ENCODE results near the gene RNF144A.

RNF144A gene

DNA sequence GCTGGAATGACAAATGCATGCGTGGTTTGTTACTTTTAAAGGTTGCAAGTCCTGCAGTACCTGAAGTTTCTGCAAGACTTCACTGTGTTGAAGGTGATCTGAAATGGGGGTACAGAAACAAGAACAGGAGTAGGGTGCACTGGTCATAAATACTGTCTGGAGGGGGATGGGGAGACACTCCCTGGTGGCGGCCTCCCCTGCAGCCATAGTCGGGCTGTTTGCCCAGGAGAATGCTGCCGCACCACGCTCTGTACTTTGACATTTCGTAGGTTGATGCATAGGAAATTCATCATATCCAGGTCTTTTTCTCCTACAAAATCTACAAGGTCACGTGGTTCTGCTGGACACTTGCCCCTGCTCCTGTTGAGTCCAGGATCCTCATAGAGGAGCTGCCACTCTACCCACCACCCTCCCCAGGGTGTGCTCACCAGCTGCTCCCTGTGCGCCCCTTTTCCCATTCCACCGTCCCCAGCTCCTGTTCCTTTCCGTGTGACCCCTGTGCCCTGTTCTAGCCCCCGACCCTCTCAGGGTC lies 103.8 kb downstream of the RNF144A start:
- TF ChIP-seq FOXP2 (optimal IDR thresholded peaks at IDR 0.05; ENCODE audit: borderline replicate concordance, extremely low read depth, extremely low read length, insufficient read depth) (no peak), TAF1 (IDR thresholded peaks at IDR 0.05; ENCODE audit: borderline replicate concordance, insufficient read depth, low read length) (no peak), SIN3A (IDR thresholded peaks at IDR 0.05; ENCODE audit: borderline replicate concordance, insufficient read depth, low read length) (no peak), POLR2AphosphoS5 (IDR thresholded peaks at IDR 0.05; ENCODE audit: low read depth, low read length) (no peak)
- TF ChIP-seq, protein P1, sequence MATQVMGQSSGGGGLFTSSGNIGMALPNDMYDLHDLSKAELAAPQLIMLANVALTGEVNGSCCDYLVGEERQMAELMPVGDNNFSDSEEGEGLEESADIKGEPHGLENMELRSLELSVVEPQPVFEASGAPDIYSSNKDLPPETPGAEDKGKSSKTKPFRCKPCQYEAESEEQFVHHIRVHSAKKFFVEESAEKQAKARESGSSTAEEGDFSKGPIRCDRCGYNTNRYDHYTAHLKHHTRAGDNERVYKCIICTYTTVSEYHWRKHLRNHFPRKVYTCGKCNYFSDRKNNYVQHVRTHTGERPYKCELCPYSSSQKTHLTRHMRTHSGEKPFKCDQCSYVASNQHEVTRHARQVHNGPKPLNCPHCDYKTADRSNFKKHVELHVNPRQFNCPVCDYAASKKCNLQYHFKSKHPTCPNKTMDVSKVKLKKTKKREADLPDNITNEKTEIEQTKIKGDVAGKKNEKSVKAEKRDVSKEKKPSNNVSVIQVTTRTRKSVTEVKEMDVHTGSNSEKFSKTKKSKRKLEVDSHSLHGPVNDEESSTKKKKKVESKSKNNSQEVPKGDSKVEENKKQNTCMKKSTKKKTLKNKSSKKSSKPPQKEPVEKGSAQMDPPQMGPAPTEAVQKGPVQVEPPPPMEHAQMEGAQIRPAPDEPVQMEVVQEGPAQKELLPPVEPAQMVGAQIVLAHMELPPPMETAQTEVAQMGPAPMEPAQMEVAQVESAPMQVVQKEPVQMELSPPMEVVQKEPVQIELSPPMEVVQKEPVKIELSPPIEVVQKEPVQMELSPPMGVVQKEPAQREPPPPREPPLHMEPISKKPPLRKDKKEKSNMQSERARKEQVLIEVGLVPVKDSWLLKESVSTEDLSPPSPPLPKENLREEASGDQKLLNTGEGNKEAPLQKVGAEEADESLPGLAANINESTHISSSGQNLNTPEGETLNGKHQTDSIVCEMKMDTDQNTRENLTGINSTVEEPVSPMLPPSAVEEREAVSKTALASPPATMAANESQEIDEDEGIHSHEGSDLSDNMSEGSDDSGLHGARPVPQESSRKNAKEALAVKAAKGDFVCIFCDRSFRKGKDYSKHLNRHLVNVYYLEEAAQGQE (IDR thresholded peaks at IDR 0.05; ENCODE audit: insufficient read depth in 1 of 2, low read depth in 2 of 2, low read length in 2 of 2): no peak

- no peak for TF ChIP-seq SIN3A (IDR thresholded peaks at IDR 0.05; ENCODE audit: borderline replicate concordance, insufficient read depth, low read length)
- TF ChIP-seq FOXP2 (optimal IDR thresholded peaks at IDR 0.05; ENCODE audit: borderline replicate concordance, extremely low read depth, extremely low read length, insufficient read depth): no peak
- TF ChIP-seq TAF1 (IDR thresholded peaks at IDR 0.05; ENCODE audit: borderline replicate concordance, insufficient read depth, low read length): no peak
- no peak for TF ChIP-seq POLR2AphosphoS5 (IDR thresholded peaks at IDR 0.05; ENCODE audit: low read depth, low read length)
- TF ChIP-seq, protein P1 (IDR thresholded peaks at IDR 0.05; ENCODE audit: insufficient read depth in 1 of 2, low read depth in 2 of 2, low read length in 2 of 2): no peak
Measured at GRCh38 chr2:7022492-7023385, 105.5 kb downstream of the RNF144A start.

- TF ChIP-seq TAF1 (IDR thresholded peaks at IDR 0.05; ENCODE audit: borderline replicate concordance, insufficient read depth, low read length): no peak
Measured at GRCh38 chr2:7023542-7023941, 106.3 kb downstream of the RNF144A start.

DNA sequence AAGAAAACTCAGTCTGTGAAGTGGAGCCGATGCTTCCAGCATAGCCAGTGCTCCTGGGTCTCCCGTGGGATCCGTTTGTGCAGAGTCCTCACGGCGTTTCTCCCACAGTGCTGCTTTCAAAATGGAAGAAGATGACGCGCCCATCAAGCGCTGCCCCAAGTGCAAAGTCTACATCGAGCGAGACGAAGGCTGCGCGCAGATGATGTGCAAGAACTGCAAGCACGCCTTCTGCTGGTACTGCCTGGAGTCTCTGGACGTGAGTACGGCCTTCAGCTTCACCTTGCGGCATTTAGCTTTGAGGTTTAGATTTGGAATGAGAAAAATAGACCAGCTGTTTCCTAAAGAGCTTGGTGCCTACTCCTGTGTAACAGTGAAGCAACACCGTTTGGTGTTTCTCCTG lies 107.0 kb downstream of the RNF144A start:
- TF ChIP-seq POLR2AphosphoS5 (IDR thresholded peaks at IDR 0.05; ENCODE audit: low read depth, low read length): no peak
- no peak for TF ChIP-seq SIN3A (IDR thresholded peaks at IDR 0.05; ENCODE audit: borderline replicate concordance, insufficient read depth, low read length)
- TF ChIP-seq FOXP2 (optimal IDR thresholded peaks at IDR 0.05; ENCODE audit: borderline replicate concordance, extremely low read depth, extremely low read length, insufficient read depth): no peak
- no peak for TF ChIP-seq TAF1 (IDR thresholded peaks at IDR 0.05; ENCODE audit: borderline replicate concordance, insufficient read depth, low read length)
- TF ChIP-seq, protein P1 (IDR thresholded peaks at IDR 0.05; ENCODE audit: insufficient read depth in 1 of 2, low read depth in 2 of 2, low read length in 2 of 2): no peak

GRCh38 chr2:7025082-7025481 lies 107.9 kb downstream of the RNF144A start:
- TF ChIP-seq FOXP2 (optimal IDR thresholded peaks at IDR 0.05; ENCODE audit: borderline replicate concordance, extremely low read depth, extremely low read length, insufficient read depth): no peak
- no peak for TF ChIP-seq POLR2AphosphoS5 (IDR thresholded peaks at IDR 0.05; ENCODE audit: low read depth, low read length)
- TF ChIP-seq TAF1 (IDR thresholded peaks at IDR 0.05; ENCODE audit: borderline replicate concordance, insufficient read depth, low read length): no peak
- TF ChIP-seq, protein P1 (IDR thresholded peaks at IDR 0.05; ENCODE audit: insufficient read depth in 1 of 2, low read depth in 2 of 2, low read length in 2 of 2): no peak
- TF ChIP-seq SIN3A (IDR thresholded peaks at IDR 0.05; ENCODE audit: borderline replicate concordance, insufficient read depth, low read length): no peak
